ENCODE data around the gene ATF7. TPM values are rescaled to one million over a fixed set of nuclear protein-coding genes. Genes with fewer than 3 reads are reported as not detected.
"Not testable (repeated sequence)": the region's sequence is repeated elsewhere in the genome, so short reads cannot be mapped to it uniquely, and the experiment has no call there.

The ATF7 gene
- total RNA-seq, 1 experiment from 2014 or later = 44.3 TPM

DNA sequence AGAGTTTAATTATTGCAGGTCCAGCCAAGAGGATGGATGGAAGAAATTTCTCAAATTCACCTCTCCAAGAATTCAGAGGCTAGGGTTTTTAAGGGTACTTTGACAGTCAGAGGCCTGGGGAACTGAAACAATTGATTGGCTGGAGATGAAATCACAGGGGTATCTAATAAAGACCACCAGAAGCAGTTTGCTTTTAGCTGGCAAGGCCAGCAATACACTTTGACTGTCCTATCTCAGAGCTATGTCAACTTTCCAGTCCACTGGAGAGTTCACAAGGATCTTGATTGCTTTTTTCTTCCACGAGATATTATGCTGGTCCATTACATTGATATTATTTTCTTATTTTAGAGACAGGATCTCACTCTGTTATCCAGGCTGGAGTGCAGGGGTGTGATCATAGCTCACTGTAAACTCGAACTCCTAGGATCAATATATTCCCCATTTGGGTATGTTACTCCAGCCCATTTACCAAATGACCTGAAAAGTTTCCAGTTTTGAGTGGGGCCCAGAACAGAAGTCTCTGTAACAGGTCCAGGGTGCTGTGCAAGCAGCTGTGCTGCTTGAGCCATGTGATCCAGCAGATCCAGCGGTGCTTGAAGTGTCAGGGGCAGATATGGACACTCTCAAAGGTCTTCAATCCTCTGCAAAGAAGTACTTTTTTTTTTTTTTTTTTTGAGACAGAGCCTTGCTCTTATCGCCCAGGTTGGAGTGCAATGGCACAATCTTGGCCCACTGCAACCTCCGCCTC lies 17.2 kb upstream of the ATF7 start:
- no peak for DNase-seq (ENCODE audit: low spot score)
- no peak for TF ChIP-seq EZH2 (IDR thresholded peaks at IDR 0.05; ENCODE audit: borderline replicate concordance, low read depth, low read length, poor library complexity, severe bottlenecking)
- TF ChIP-seq, protein P1, sequence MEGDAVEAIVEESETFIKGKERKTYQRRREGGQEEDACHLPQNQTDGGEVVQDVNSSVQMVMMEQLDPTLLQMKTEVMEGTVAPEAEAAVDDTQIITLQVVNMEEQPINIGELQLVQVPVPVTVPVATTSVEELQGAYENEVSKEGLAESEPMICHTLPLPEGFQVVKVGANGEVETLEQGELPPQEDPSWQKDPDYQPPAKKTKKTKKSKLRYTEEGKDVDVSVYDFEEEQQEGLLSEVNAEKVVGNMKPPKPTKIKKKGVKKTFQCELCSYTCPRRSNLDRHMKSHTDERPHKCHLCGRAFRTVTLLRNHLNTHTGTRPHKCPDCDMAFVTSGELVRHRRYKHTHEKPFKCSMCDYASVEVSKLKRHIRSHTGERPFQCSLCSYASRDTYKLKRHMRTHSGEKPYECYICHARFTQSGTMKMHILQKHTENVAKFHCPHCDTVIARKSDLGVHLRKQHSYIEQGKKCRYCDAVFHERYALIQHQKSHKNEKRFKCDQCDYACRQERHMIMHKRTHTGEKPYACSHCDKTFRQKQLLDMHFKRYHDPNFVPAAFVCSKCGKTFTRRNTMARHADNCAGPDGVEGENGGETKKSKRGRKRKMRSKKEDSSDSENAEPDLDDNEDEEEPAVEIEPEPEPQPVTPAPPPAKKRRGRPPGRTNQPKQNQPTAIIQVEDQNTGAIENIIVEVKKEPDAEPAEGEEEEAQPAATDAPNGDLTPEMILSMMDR (conservative IDR thresholded peaks at IDR 0.05; ENCODE audit: low read depth, low read length) = no peak
- no peaks in the 10 kb centered on the region for H3K27me3 ChIP-seq (replicated peaks; ENCODE audit: insufficient read depth, low read depth, low read length, poor library complexity)
- H3K4me1 ChIP-seq (ENCODE audit: insufficient read depth, low read length, poor library complexity, severe bottlenecking) = no peaks in the 10 kb centered on the region
- H3K27ac ChIP-seq (ENCODE audit: low read depth, low read length, poor library complexity, severe bottlenecking) = no peak overlapping the region
- intact Hi-C loops (cut with micrococcal nuclease; ENCODE audit: unreplicated experiment) = no loop called here
- POLR2A ChIA-PET (ENCODE audit: low non-redundant PET) = no interaction called here
- no peaks in the 10 kb centered on the region for H3K9me3 ChIP-seq (ENCODE audit: low read depth, low read length, poor library complexity, severe bottlenecking)
- no TSS peak for BruUV-seq (replicated peaks)
- CTCF ChIA-PET = no interaction called here
- no peaks in the 10 kb centered on the region for H3K36me3 ChIP-seq (ENCODE audit: insufficient read depth, low read length, poor library complexity, severe bottlenecking)
- no peak overlapping the region for H3K4me3 ChIP-seq (ENCODE audit: low read depth, low read length, poor library complexity, severe bottlenecking)

DNA sequence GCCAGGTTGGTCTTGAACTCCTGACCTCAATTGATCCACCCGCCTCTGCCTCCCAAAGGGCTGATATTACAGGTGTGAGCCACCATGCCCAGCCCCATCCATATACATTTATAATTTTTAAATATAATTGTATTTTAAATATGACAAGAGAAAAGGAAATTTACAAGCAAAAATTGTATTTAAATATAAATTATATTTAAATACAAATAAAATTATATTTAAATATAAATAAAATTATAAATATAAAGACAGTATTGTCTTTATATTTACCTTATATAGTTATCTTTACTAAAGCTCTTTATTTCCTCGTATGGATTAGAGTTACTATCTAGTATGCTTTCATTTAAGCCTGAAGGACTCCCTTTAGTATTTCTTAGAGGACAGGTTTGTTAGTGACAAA lies 11.9 kb upstream of the ATF7 start:
- ChIA-PET CTCF (no interaction called here), POLR2A (ENCODE audit: low non-redundant PET) (no interaction called here)
- DNase-seq (ENCODE audit: low spot score) = no peak
- Histone ChIP-seq H3K9me3 (ENCODE audit: low read depth, low read length, poor library complexity, severe bottlenecking) (no peaks in the 10 kb centered on the region), H3K4me1 (ENCODE audit: insufficient read depth, low read length, poor library complexity, severe bottlenecking) (no peaks in the 10 kb centered on the region), H3K27ac (ENCODE audit: low read depth, low read length, poor library complexity, severe bottlenecking) (no peak overlapping the region), H3K36me3 (ENCODE audit: insufficient read depth, low read length, poor library complexity, severe bottlenecking) (no peaks in the 10 kb centered on the region), H3K4me3 (ENCODE audit: low read depth, low read length, poor library complexity, severe bottlenecking) (no peak overlapping the region), H3K27me3 (replicated peaks; ENCODE audit: insufficient read depth, low read depth, low read length, poor library complexity) (no peaks in the 10 kb centered on the region)
- no TSS peak for BruUV-seq (replicated peaks)
- intact Hi-C loops (cut with micrococcal nuclease; ENCODE audit: unreplicated experiment) = no loop called here
- TF ChIP-seq, protein P1 (conservative IDR thresholded peaks at IDR 0.05; ENCODE audit: low read depth, low read length) = no peak
- TF ChIP-seq EZH2 (IDR thresholded peaks at IDR 0.05; ENCODE audit: borderline replicate concordance, low read depth, low read length, poor library complexity, severe bottlenecking) = no peak

DNA sequence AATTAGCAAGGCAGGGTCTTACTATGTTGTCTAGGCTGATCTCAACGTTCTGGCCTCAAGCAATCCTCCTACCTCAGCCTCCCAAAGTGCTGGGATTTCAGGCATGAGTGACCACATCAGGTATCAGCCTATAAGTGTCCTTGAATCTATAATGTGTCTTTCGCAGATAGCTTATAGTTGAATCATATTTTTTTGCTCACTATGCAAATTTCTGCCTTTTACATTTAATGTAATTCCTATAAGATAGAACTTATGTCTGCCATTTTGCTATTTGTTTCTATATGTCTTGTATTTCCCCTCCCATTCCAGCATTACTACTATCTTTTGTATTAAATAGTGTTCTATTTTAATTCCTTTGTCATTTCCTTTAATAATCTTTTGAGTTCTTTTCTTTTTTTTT lies 10.5 kb upstream of the ATF7 start:
- Histone ChIP-seq H3K36me3 (ENCODE audit: insufficient read depth, low read length, poor library complexity, severe bottlenecking) (no peaks in the 10 kb centered on the region), H3K9me3 (ENCODE audit: low read depth, low read length, poor library complexity, severe bottlenecking) (no peaks in the 10 kb centered on the region), H3K27me3 (replicated peaks; ENCODE audit: insufficient read depth, low read depth, low read length, poor library complexity) (no peaks in the 10 kb centered on the region), H3K4me3 (ENCODE audit: low read depth, low read length, poor library complexity, severe bottlenecking) (no peak overlapping the region), H3K4me1 (ENCODE audit: insufficient read depth, low read length, poor library complexity, severe bottlenecking) (no peaks in the 10 kb centered on the region), H3K27ac (ENCODE audit: low read depth, low read length, poor library complexity, severe bottlenecking) (no peak overlapping the region)
- DNase-seq (ENCODE audit: low spot score) = no peak
- CTCF ChIA-PET = no interaction called here
- BruUV-seq (replicated peaks) = no TSS peak
- intact Hi-C loops (cut with micrococcal nuclease; ENCODE audit: unreplicated experiment) = no loop called here
- POLR2A ChIA-PET (ENCODE audit: low non-redundant PET) = no interaction called here
- no peak for TF ChIP-seq EZH2 (IDR thresholded peaks at IDR 0.05; ENCODE audit: borderline replicate concordance, low read depth, low read length, poor library complexity, severe bottlenecking)
- TF ChIP-seq, protein P1 (conservative IDR thresholded peaks at IDR 0.05; ENCODE audit: low read depth, low read length) = no peak

DNA sequence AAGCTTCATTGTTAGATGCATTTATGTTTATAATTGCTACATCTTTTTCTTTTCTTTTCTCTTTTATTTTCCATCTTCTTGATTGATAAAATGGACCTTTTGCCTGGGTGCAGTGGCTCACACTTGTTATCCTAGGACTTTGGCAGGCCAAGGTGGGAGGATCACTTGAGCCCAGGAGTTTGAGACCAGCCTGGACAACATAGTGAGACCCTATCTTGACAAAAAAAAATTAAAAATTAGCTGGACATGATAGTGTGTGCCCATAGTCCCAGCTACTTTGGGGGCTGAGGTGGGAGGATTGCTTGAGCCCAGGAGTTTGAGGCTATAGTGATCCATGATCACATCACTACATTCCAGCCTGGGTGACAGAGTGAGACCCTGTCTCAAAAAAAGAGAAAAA lies 9.5 kb upstream of the ATF7 start:
- H3K27me3 ChIP-seq (replicated peaks; ENCODE audit: insufficient read depth, low read depth, low read length, poor library complexity); H3K4me1 ChIP-seq (ENCODE audit: insufficient read depth, low read length, poor library complexity, severe bottlenecking); BruUV-seq (replicated peaks); H3K36me3 ChIP-seq (ENCODE audit: insufficient read depth, low read length, poor library complexity, severe bottlenecking); H3K27ac ChIP-seq (ENCODE audit: low read depth, low read length, poor library complexity, severe bottlenecking); H3K9me3 ChIP-seq (ENCODE audit: low read depth, low read length, poor library complexity, severe bottlenecking); H3K4me3 ChIP-seq (ENCODE audit: low read depth, low read length, poor library complexity, severe bottlenecking); POLR2A ChIA-PET (ENCODE audit: low non-redundant PET); intact Hi-C loops (cut with micrococcal nuclease; ENCODE audit: unreplicated experiment); DNase-seq (ENCODE audit: low spot score): not testable (repeated sequence)
- CTCF ChIA-PET = interaction anchor here (0.6 kb wide), 1 partner anchor 99 kb away, joined by 5 read pairs; no protein-coding TSS in a partner anchor
